Endothelial cell of umbilical vein (primary cell): Measurements from ENCODE around the gene ACIN1.

Experiments
- CTCF ChIP-seq, 2 donors: IDR thresholded peaks; 1 replicate in 1 of 2; 2 replicates in 1 of 2; pipeline ENCODE4 v1.5.1; 2011; ENCODE audit warnings: low read length in 2 of 2, mild to moderate bottlenecking in 2 of 2, moderate library complexity in 2 of 2, control low read depth in 1 of 2, inconsistent platforms in 1 of 2, low read depth in 1 of 2; ENCODE audit not compliant: insufficient read depth in 1 of 2; ENCODE audit errors: extremely low read depth in 1 of 2
- MAX ChIP-seq: IDR thresholded peaks from 2 replicates; pipeline ENCODE4 v1.6.1; 2011; ENCODE audit not compliant: insufficient read depth, insufficient read length
- POLR2A ChIP-seq: IDR thresholded peaks from 2 replicates; pipeline ENCODE4 v1.6.1; 2012; ENCODE audit warnings: low read depth, mild to moderate bottlenecking, control low read depth, low read length

GRCh38 chr14:23070262-23071129 lies 24.4 kb downstream of the ACIN1 start:
- TF ChIP-seq CTCF (IDR thresholded peaks at IDR 0.05; ENCODE audit: extremely low read depth in 1 of 2, insufficient read depth in 1 of 2, low read depth in 1 of 2, low read length in 2 of 2): no peak
- TF ChIP-seq POLR2A: no peak
- no peak for TF ChIP-seq MAX
